Measurements from ENCODE around the gene GPATCH1.
A peak's percentile ranks its signal among the peaks of the same experiment; 100 is the strongest.
"Not testable (repeated sequence)": the region's sequence is repeated elsewhere in the genome, so short reads cannot be mapped to it uniquely, and the experiment has no call there.

The GPATCH1 gene, protein sequence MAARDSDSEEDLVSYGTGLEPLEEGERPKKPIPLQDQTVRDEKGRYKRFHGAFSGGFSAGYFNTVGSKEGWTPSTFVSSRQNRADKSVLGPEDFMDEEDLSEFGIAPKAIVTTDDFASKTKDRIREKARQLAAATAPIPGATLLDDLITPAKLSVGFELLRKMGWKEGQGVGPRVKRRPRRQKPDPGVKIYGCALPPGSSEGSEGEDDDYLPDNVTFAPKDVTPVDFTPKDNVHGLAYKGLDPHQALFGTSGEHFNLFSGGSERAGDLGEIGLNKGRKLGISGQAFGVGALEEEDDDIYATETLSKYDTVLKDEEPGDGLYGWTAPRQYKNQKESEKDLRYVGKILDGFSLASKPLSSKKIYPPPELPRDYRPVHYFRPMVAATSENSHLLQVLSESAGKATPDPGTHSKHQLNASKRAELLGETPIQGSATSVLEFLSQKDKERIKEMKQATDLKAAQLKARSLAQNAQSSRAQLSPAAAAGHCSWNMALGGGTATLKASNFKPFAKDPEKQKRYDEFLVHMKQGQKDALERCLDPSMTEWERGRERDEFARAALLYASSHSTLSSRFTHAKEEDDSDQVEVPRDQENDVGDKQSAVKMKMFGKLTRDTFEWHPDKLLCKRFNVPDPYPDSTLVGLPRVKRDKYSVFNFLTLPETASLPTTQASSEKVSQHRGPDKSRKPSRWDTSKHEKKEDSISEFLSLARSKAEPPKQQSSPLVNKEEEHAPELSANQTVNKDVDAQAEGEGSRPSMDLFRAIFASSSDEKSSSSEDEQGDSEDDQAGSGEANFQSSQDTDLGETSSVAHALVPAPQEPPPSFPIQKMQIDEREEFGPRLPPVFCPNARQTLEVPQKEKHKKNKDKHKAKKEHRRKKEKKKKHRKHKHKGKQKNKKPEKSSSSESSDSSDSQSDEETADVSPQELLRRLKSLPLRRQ

DNA sequence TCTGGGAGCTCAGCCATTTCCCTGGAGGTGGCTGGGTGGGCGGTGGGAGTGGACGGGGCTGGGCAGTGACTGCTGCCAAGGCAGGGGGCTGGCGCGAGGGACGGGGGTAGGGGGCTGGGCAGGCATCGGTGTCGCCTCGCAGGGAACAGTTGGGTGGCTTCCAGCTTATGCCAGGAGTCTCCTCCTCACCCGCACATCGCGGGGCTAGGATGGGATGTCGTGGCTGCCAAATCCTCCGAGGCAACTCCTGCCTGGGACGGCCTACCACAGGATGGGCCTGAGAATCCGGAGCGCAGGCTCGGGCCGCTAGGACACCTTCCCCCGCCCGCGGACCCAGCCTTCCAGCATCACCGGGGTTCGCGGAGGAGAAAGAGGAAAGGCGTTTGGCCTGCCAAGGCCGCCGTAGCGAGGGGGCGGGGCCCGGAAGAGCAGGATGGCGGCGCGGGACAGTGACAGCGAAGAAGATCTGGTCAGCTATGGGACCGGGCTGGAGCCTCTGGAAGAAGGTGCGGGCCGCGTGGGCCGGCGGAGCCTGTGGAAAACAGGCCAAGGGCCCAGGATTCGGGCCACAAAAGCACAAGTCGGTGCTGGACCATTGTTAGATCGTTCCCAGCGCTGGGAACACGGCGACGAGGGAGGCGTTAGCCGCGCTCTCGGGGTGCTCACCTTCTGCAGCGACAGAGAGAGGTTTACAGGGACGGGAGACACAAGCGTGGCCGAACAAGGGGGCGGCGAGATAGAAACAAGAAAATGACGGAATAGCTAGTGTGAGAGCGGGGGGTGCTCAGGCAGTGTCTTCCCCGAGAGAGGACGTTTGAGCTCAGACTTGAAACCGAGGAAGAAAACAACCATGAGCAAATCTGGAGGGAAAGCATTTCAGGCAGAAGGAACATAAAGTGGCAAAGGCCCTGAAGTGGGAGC lies at the start of gene GPATCH1:
Gene GPATCH1 (plus strand): TSS at position 421 of the 921 bp plus-strand sequence. CDS start 13 bp downstream, at position 434.
- DNase-seq: peak; percentile 32

DNA sequence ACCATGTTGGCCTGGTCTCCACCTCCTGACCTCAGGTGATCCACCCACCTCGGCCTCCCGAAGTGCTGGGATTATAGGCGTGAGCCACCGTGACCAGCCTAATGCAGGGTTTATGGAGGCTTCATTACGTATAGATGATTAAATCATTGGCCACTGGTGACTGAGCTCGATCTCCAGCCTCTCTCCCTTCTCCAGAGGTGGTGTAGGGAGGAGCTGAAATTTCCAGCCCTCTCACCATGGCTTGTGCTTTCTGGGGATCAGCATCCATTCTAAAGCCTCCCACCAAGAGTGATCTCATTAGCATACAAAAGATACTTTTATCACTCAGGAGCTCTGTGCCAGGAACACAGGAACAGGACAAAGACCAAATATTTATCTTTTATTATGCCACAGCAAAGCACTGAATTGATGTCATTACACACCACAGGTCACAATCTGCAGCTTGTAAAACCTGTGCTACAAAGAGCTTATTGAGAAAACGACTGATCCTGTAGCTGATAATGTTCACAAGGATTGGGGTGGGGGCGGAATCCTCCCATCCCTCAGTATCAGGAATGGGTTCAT lies 48.7 kb upstream of the GPATCH1 start:
- peak; percentile 9 for DNase-seq

DNA sequence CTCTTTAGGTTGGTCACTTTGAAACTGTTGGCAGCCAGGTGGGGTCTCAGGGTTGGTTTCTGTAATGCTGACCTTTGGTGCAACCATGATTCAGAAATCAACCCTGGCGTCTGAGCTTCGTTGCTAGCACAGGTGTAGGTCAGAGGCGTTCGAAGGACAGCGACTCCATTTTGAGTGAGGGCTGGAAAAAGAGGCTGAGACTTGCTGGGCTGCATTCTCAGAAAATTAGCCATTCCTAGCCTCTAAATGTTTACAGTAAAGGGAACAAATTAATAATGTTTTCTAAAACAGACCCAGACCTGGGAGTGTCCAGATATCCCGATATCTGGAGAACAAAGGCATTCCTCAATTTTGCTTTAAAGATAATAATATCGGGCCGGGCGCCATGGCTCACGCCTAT lies 45.5 kb upstream of the GPATCH1 start:
- DNase-seq: no peak

DNA sequence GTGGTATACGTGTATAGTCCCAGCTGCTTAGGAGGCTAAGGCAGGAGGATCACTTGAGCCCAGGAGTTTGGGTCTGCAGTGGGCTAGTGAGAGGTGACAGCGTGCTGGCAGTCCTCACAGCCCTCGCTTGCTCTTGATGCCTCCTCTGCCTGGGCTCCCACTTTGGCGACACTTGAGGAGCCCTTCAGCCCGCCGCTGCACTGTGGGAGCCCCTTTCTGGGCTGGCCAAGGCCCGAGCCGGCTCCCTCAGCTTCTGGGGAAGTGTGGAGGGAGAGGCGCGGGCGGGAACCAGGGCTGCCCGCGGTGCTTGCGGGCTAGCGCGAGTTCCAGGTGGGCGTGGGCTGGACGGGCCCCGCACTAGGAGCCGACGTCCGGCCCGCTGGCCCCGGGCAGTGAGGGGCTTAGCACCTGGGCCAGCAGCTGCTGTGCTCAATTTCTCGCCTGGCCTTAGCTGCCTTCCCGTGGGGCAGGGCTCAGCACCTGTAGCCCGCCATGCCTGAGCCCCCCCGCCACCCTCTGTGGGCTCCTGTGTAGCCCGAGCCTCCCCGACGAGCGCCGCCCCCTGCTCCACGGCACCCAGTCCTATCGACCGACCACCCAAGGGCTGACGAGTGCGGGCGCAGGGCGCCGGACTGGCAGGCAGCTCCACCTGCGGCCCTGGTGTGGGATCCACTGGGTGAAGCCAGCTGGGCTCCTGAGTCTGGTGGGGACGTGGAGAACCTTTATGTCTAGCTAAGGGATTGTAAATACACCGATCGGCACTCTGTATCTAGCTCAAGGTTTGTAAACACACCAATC lies 44.4 kb upstream of the GPATCH1 start:
- not testable (repeated sequence) for DNase-seq

DNA sequence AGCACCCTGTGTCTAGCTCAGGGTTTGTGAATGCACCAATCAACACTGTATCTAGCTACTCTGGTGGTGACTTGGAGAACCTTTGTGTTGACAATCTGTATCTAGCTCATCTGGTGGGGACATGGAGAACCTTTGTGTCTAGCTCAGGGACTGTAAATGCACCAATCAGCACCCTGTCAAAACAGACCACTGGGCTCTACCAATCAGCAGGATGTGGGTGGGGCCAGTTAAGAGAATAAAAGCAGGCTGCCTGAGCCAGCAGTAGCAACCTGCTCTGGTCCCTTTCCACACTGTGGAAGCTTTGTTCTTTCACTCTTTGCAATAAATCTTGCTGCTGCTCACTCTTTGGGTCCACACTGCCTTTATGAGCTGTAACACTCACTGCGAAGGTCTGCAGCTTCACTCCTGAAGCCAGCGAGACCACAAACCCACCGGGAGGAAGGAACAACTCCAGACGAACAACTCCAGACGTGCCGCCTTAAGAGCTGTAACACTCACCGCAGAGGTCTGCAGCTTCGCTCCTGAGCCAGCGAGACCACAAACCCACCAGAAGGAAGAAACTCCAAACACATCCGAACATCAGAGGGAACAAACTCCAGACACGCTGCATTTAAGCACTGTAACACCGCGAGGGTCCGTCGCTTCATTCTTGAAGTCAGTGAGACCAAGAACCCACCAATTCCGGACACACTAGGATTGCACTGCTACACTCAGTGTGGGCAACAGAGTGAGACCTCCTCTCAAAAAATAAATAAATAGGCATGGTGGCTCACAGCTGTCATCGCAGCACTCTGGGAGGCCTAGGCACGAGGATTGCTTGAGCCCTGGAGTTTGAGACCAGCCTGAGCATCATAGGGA lies 43.6 kb upstream of the GPATCH1 start:
- DNase-seq: not testable (repeated sequence)

DNA sequence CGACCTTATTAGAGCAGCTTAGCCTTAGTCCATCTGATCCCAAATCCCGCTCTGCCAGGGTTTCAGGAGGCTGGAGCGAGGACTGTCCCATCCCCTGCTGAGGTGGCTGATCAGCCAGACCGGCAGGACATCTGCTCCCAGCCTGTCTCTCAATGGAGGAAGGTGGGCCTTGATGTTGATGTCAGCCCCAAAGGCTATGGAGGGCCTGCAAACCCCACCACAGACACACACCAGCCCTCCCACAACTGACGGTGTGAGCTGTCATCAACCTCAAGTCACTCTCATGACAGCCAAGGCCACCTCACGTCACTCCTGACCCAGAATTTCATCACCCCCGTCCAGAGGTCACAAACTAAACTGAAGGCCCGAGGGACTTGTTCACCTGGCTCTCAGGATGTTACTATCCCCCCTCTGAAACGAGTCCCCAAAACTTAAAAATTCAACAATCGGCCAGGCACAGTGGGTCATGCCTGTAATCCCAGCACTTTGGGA lies 41.8 kb upstream of the GPATCH1 start:
- no peak for DNase-seq

DNA sequence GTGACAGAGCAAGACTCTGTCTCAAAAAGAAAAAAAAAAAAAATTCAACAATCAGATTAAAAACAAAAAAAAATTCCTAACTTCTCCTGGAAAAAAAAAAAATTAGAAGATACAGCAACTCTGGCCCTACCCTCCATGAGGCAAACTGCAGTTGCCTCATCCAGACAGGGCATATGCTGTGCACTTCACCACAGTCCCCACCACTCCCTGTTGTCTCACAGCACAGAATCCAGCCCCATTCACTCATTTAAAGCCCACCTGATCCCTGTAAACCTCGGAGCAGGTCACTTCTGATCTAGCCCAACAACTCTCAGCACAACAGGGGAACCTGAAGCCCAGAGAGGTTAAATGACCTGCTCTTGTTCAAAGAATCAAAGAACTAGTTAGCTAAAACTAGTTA lies 41.2 kb upstream of the GPATCH1 start:
- no peak for DNase-seq

DNA sequence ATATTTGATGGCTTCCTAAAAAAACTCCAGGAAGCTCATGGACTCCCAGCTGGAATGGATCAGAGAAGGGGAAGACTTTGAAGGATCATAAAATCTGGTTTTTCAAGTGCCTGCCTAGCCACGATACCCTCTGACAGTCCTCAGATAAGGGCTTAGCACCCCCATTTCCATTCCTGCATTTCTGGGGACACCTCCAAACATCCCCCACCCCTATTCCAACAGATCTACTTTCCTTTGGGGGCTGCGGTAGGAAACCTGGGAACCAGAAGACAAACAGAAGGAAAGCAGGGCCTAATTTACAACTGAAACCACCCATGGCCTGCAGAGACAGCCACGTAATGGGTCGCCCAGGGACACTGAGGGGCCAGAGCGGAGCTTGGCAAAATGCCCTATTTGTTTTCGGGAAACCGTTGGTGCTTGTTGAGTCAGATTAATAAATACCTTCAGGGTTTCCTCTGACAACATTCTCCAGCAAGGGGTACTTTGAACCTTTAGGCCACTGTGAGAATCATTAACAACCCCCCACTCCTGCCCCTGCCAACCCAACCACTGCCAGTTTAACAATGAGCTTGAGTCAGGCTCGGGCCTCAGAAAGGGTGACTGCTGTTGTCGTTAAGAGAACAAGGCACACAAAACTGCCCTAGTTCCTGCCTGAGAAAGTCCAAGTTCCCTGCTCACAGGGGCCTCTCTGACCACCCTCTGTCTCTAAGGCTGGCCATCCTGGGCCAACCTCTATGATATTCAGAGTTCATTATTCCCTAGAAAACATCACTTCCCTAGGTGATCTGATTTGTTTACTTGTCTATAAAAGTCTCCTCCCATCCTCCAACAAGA lies 39.8 kb upstream of the GPATCH1 start:
- no peak for DNase-seq

DNA sequence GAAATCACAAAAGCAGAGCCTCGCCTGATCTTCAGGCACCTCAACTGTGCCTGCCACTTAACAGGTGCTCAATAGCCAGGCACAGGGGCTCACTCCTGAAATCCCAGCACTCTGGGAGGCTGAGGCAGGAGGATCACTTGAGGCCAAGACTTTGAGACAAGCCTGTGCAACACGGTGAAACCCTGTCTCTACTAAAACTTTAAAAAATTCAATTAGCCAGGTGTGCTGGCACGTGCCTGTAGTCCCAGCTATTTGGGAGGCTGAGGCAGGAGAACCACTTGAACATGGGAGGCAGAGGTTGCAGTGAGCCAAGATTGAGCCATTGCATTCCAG lies 39.2 kb upstream of the GPATCH1 start:
- not testable (repeated sequence) for DNase-seq

DNA sequence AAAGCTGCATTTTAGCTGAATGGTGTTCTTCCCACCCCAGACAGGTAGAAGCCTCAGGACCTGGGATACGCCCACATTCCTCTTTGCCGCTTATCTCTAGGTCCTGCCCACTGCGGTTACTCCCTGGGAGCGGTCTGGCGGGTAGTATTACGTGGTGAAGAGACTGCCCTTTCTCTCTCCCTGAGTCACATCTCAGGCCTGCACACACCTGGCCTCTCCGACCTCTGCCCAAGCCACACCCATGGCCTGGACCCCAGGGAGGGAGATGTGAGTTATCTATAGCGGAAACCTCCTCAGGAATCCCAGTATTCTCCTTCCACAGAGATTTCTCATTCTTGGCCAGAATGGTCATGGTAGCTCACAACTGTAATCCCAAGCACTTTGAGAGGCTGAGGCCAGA lies 33.6 kb upstream of the GPATCH1 start:
- DNase-seq: no peak

DNA sequence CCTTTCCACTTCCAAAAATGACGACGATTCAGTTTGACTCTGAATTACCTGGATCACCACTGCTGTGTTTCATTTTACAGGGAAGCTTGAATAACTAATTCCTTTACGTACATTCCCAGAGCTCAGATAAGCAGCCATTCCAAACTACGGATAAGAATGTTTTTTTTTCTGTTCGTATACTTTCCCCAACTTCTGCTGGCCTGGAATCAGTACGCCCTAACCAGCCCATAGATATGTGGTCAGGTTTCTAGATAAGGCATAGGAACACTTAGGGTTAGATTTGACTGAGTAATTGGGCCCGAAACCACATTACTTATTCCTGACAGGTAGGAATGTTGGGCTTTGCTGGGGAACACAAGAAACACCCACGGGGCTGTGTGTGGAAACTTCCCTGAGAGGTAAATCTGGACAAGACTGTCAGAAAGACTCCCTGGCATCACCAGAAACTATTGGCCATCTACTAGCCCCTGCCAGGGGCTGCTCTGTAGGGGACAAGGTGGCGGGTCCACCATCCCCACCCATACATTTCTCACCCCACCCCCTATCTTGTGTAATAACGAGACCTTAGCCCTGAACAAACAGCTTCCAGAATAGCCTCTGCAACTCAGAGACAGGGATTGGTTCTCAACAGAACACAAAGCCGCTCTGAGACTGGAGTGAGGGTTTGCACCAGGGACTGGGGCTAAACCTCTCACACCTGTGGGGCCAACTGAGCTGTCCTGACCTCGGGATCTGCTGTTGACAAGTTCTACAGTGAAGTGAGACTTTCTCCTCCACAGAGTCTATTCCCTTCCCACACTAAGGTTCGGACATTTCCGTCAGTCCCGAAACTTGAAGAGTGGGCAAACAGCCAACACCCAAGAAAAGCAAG lies 31.9 kb upstream of the GPATCH1 start:
- no peak for DNase-seq

DNA sequence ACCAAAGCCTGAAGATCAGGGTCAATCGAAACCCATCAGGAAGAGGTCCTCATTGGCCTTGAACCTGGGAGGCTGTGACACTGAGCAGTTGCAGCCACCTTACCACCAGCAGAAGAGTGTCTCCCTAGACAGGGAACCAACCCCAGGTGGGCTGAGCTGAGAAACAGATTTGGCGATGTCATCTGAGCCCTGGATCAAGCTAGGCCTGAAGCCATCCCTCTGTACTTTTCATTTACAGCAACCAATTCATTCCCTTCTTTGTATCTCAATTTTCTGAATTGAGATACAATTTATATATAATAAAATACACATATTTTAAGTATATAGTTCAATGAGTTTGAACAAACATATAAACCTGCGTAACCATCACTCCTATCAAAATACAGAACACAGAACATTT lies 30.9 kb upstream of the GPATCH1 start:
- no peak for DNase-seq

DNA sequence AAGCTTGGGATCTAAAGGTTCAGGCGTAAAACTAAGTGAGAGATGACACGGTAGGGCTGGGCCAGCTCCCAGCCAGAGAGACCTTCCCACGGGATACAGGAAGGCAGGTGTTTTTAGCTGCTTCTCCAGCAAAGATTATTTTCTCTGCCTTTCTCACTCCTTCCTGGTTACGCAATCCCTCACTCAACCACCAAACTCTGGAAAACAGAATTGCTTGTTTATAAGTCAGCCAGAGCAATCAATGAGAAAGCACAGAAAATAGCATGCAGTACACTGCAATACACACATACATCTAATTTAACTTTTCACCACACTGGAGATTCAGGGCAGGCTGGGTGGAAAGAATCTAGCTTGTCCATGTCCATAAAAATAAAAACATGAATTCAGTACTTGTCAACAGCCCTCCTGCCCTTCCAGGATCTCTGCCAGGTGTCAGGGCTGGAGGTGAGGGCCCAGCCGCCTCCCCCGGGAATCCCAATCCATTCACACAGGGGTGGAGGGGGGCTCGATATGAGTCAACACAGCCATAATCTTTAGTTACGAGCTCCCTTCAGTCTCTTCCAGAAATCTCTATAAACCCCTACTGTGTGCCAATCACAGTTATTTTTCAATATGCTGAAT lies 28.5 kb upstream of the GPATCH1 start:
- DNase-seq: no peak

DNA sequence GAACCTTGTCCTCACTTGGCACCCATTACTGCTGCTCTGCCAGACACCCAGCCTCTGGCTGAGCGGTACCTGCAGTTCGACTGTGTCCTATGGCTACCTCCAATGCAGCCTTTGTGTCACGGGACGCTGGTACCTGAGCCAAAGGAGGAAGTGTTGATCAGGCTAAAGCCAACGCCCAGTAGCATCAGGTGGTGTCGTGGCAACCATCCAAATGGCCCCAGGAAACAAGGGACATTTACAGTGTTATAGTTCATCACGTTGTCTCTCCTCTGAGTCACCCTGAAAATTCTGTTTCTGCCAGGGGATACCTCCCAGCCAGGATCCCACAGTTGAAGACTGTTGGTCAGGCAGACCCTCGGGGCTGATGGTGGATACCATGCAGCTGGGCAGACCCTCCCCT lies 26.4 kb upstream of the GPATCH1 start:
- no peak for DNase-seq

DNA sequence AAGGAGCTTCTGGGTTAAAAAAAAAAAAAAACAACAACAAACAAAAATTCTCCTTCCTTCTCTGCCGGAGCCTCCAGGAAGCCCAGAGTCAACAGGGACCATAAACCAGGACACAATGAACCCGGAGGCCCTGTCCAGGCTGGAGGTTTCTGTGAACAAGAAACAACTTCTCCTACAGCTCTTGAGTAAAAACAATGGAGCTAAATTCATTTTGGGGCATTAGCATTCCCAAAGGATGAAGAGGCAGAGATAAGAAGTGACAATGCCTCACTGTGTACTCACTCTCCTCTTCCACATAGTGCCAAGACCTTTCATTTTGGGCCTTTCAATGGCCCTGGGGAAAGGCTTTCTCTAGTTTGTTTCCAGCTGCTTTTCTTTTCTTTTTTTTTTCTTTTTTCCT lies 25.3 kb upstream of the GPATCH1 start:
- DNase-seq: no peak

DNA sequence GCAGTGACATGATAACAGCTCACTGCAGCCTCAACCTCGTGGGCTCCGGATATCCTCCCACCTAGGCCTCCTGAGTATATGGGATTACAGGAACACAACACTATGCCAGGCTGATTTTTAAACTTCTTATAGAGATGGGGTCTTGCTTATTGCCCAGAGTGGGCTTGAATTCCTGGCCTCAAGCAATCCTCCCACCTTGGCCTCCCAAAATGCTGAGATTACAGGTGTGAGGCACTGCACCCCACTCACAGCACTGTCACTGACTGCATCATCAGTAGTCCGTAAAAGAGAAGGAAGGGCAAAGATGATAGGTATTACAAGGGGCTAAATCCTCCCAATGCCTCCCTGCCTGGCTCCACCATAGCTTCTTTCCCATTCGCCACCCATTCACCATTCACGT lies 20.4 kb upstream of the GPATCH1 start:
- no peak for DNase-seq

DNA sequence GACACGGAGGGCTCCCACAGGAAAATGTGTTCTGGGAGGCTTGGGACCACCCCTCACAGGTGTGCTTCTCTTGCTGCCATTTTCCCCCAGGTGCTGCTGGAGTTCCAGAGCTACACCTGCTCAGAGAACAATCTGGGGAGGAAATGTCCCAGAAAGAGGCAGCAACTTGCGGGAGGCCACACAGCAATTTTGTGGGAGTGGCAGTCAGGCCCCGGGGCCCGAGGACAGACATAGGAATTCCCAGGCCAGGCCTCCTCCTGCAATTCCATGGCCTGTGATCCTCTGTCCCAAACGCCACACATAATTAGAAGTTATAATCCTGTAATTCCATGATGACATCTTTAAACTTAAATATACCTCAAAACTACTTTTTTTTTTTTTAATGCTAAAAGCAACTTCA lies 18.1 kb upstream of the GPATCH1 start:
- DNase-seq: no peak

DNA sequence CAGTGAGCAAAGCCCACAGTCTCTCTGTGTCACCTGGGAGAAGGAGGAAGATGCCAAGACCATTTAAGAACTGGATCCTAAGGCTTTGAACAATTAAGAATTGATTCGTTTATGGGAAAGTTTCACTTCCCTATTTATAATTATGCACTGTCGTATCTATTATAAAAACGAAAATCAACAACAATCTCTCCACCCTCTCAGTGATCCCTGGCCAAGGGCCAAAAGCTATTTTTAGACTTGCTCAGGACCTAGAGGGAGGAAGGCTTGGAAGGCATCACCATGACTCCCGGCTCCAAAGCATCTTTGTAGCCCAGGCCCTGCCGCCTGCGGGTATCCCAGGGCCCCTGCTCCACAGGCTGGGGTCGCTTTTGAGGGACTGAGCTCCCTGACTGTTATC lies 17.6 kb upstream of the GPATCH1 start:
- DNase-seq: no peak
